ENCODE measurements around the gene TCF7L1.
"Not testable (repeated sequence)": the region's sequence is repeated elsewhere in the genome, so short reads cannot be mapped to it uniquely, and the experiment has no call there.

The TCF7L1 gene

GRCh38 chr2:85327160-85327821 lies 194.1 kb downstream of the TCF7L1 start:
- TF ChIP-seq EZH2phosphoT487 (IDR thresholded peaks at IDR 0.05; ENCODE audit: borderline replicate concordance), result no peak
- no peak for TF ChIP-seq CTCF (conservative IDR thresholded peaks at IDR 0.05; ENCODE audit: low read length)
- no peaks in the 10 kb centered on the region for H3K9me3 ChIP-seq (ENCODE audit: insufficient read depth, low read depth, low read length)
- peaks cover 24% of the 10 kb centered on the region; the same call in 1 of the 2 replicates for H3K36me3 ChIP-seq (ENCODE audit: insufficient read depth, low read length)
- H2AFZ ChIP-seq (ENCODE audit: low read length), result no peak overlapping the region
- H3K4me3 ChIP-seq (ENCODE audit: low read length, poor library complexity, severe bottlenecking), result peak overlapping the region; percentile 82
- H3K9me2 ChIP-seq (replicated peaks; ENCODE audit: low read depth, low read length), result no peaks in the 10 kb centered on the region
- peaks cover 50% of the 10 kb centered on the region for H4K20me1 ChIP-seq (ENCODE audit: insufficient read depth, low read length, poor library complexity, severe bottlenecking)
- no peaks in the 10 kb centered on the region for H3F3A ChIP-seq (ENCODE audit: low read depth)
- peaks cover 40% of the 10 kb centered on the region for H3K4me1 ChIP-seq (ENCODE audit: insufficient read depth, low read length, poor library complexity, severe bottlenecking)
- peaks cover 65% of the 10 kb centered on the region for H3K79me2 ChIP-seq (ENCODE audit: insufficient read depth, low read length)
- no peaks in the 10 kb centered on the region for H3K27me3 ChIP-seq (ENCODE audit: insufficient read depth, low read length, poor library complexity, severe bottlenecking)
- H3K9ac ChIP-seq (ENCODE audit: low read depth, low read length, poor library complexity, severe bottlenecking), result peak overlapping the region; percentile 90
- H3K4me2 ChIP-seq (ENCODE audit: low read depth, low read length, poor library complexity, severe bottlenecking), result peak overlapping the region; percentile 98

- peaks cover 43% of the 10 kb centered on the region for H4K20me1 ChIP-seq (ENCODE audit: insufficient read depth, low read length, poor library complexity, severe bottlenecking)
- peak within 1 kb of the TSS; percentile 98 for H3K4me2 ChIP-seq (ENCODE audit: low read depth, low read length, poor library complexity, severe bottlenecking)
- H3K9me3 ChIP-seq (ENCODE audit: insufficient read depth, low read depth, low read length), result no peaks in the 10 kb centered on the region
- H3K9ac ChIP-seq (ENCODE audit: low read depth, low read length, poor library complexity, severe bottlenecking), result peak within 1 kb of the TSS; percentile 90
- peak within 1 kb of the TSS; percentile 82 for H3K4me3 ChIP-seq (ENCODE audit: low read length, poor library complexity, severe bottlenecking)
- H3K4me1 ChIP-seq (ENCODE audit: insufficient read depth, low read length, poor library complexity, severe bottlenecking), result peaks cover 32% of the 10 kb centered on the region
- H3K27me3 ChIP-seq (ENCODE audit: insufficient read depth, low read length, poor library complexity, severe bottlenecking), result no peaks in the 10 kb centered on the region
- peaks cover 57% of the 10 kb centered on the region for H3K79me2 ChIP-seq (ENCODE audit: insufficient read depth, low read length)
- H2AFZ ChIP-seq (ENCODE audit: low read length), result peak within 1 kb of the TSS; percentile 69
- no peaks in the 10 kb centered on the region for H3F3A ChIP-seq (ENCODE audit: low read depth)
- peaks cover 17% of the 10 kb centered on the region; the same call in 1 of the 2 replicates for H3K36me3 ChIP-seq (ENCODE audit: insufficient read depth, low read length)
- no peaks in the 10 kb centered on the region for H3K9me2 ChIP-seq (replicated peaks; ENCODE audit: low read depth, low read length)
- TF ChIP-seq CTCF (conservative IDR thresholded peaks at IDR 0.05; ENCODE audit: low read length), result no peak
- no peak for TF ChIP-seq EZH2phosphoT487 (IDR thresholded peaks at IDR 0.05; ENCODE audit: borderline replicate concordance)
Measured at GRCh38 chr2:85327822-85328617, 194.8 kb downstream of the TCF7L1 start, which contains the start of gene TGOLN2. TGOLN2 (minus strand) TSS chr2:85327989; CDS start chr2:85327962, 27 bp downstream.

GRCh38 chr2:85329181-85329651 lies 196.0 kb downstream of the TCF7L1 start:
- Histone ChIP-seq H3K27me3 (ENCODE audit: insufficient read depth, low read length, poor library complexity, severe bottlenecking) (no peaks in the 10 kb centered on the region), H3K4me1 (ENCODE audit: insufficient read depth, low read length, poor library complexity, severe bottlenecking) (peaks cover 26% of the 10 kb centered on the region), H3K36me3 (ENCODE audit: insufficient read depth, low read length) (peaks cover 8% of the 10 kb centered on the region; the same call in 1 of the 2 replicates), H3K9ac (ENCODE audit: low read depth, low read length, poor library complexity, severe bottlenecking) (peak overlapping the region; percentile 90), H2AFZ (ENCODE audit: low read length) (no peak overlapping the region), H3K4me3 (ENCODE audit: low read length, poor library complexity, severe bottlenecking) (peak overlapping the region; percentile 82), H3K4me2 (ENCODE audit: low read depth, low read length, poor library complexity, severe bottlenecking) (peak overlapping the region; percentile 66), H3K9me3 (ENCODE audit: insufficient read depth, low read depth, low read length) (no peaks in the 10 kb centered on the region), H3F3A (ENCODE audit: low read depth) (no peaks in the 10 kb centered on the region), H3K9me2 (replicated peaks; ENCODE audit: low read depth, low read length) (no peaks in the 10 kb centered on the region), H3K79me2 (ENCODE audit: insufficient read depth, low read length) (peaks cover 45% of the 10 kb centered on the region), H4K20me1 (ENCODE audit: insufficient read depth, low read length, poor library complexity, severe bottlenecking) (peaks cover 33% of the 10 kb centered on the region)
- TF ChIP-seq EZH2phosphoT487 (IDR thresholded peaks at IDR 0.05; ENCODE audit: borderline replicate concordance), result no peak

- peaks cover 28% of the 10 kb centered on the region for H4K20me1 ChIP-seq (ENCODE audit: insufficient read depth, low read length, poor library complexity, severe bottlenecking)
- peaks cover 40% of the 10 kb centered on the region for H3K79me2 ChIP-seq (ENCODE audit: insufficient read depth, low read length)
Measured at GRCh38 chr2:85329701-85330100, 196.5 kb downstream of the TCF7L1 start.

More at GRCh38 chr2:85329701-85330100, 196.5 kb downstream of the TCF7L1 start:
- not testable (repeated sequence) for H3K36me3 ChIP-seq (ENCODE audit: insufficient read depth, low read length); H3K9ac ChIP-seq (ENCODE audit: low read depth, low read length, poor library complexity, severe bottlenecking); H3K9me3 ChIP-seq (ENCODE audit: insufficient read depth, low read depth, low read length); H3K27me3 ChIP-seq (ENCODE audit: insufficient read depth, low read length, poor library complexity, severe bottlenecking); H2AFZ ChIP-seq (ENCODE audit: low read length); H3K9me2 ChIP-seq (replicated peaks; ENCODE audit: low read depth, low read length); H3F3A ChIP-seq (ENCODE audit: low read depth); H3K4me3 ChIP-seq (ENCODE audit: low read length, poor library complexity, severe bottlenecking)
- H3K4me1 ChIP-seq (ENCODE audit: insufficient read depth, low read length, poor library complexity, severe bottlenecking), result peaks cover 21% of the 10 kb centered on the region
- H3K4me2 ChIP-seq (ENCODE audit: low read depth, low read length, poor library complexity, severe bottlenecking), result peak overlapping the region; percentile 66
